IMR-90 (cell line): ENCODE measurements around the gene NKX2-3. TPM values are rescaled to one million over a fixed set of nuclear protein-coding genes. Genes with fewer than 3 reads are reported as not detected.

Source experiments
- ATAC-seq: fragments of 200-7000 bp; cut with Tn5 transposase; 2 replicates; pipeline ENCODE4 v1.9.1; 2020; ENCODE audit warnings: low read depth, mild to moderate bottlenecking, moderate library complexity
- BruUV-seq: library from RNA; stranded (reverse); fragments of 400-500 nt; replicated peaks from 2 replicates; lab custom pipeline; 2021; lab: Mats Ljungman, UMichigan
- CTCF ChIA-PET: fragments of 300-600 bp; formaldehyde crosslinking; extraction: SDS; loops from one replicate; lab custom pipeline; 2021; ENCODE audit warnings: antibody characterized with exemption; lab: Yijun Ruan, JAX
- POLR2A ChIA-PET: fragments of 300-600 bp; sonication (Branson Sonifier 250); formaldehyde crosslinking; loops from one replicate; lab custom pipeline; 2022; ENCODE audit warnings: antibody characterized with exemption; ENCODE audit not compliant: unreplicated experiment; lab: Charles Lee
- DNase-seq: peaks from one replicate; pipeline ENCODE4 v3.0.0; 2013
- H2AFZ ChIP-seq: replicated peaks from 2 replicates; pipeline ENCODE3; 2013; ENCODE audit warnings: low read length, mild to moderate bottlenecking; ENCODE audit not compliant: poor library complexity
- H2AK5ac ChIP-seq: 2 replicates; pipeline ENCODE4 v1.6.1; 2013; ENCODE audit warnings: low read depth, low read length, inconsistent platforms
- H2AK9ac ChIP-seq: replicated peaks from 2 replicates; pipeline ENCODE3; 2013; ENCODE audit warnings: mild to moderate bottlenecking, low read depth, low read length, moderate library complexity; ENCODE audit not compliant: poor library complexity
- H2BK120ac ChIP-seq: 2 replicates; pipeline ENCODE4 v1.6.1; 2013; ENCODE audit warnings: low read depth, low read length, inconsistent platforms
- H2BK15ac ChIP-seq: 3 replicates; pipeline ENCODE4 v1.6.1; 2013; ENCODE audit warnings: low read depth, low read length, inconsistent platforms
- H2BK20ac ChIP-seq: 2 replicates; pipeline ENCODE4 v1.6.1; 2013; ENCODE audit warnings: low read depth, mild to moderate bottlenecking, inconsistent platforms, low read length, moderate library complexity
- H2BK5ac ChIP-seq: 2 replicates; pipeline ENCODE4 v1.6.1; 2013; ENCODE audit warnings: mild to moderate bottlenecking, low read depth, low read length, inconsistent platforms; ENCODE audit not compliant: poor library complexity, severe bottlenecking
- H3K14ac ChIP-seq: replicated peaks from 2 replicates; pipeline ENCODE4 v1.6.1; 2013; ENCODE audit warnings: low read depth, low read length, inconsistent platforms
- H3K18ac ChIP-seq: 2 replicates; pipeline ENCODE4 v1.6.1; 2013; ENCODE audit warnings: low read depth, low read length, control low read depth
- H3K23ac ChIP-seq: 2 replicates; pipeline ENCODE4 v1.6.1; 2013; ENCODE audit warnings: low read depth, low read length, inconsistent platforms
- H3K27ac ChIP-seq: 2 replicates; pipeline ENCODE4 v1.5.1; 2013; ENCODE audit warnings: mild to moderate bottlenecking, control low read depth, low read length; ENCODE audit not compliant: insufficient read depth
- H3K27me3 ChIP-seq: 2 replicates; pipeline ENCODE4 v1.6.1; 2013; ENCODE audit warnings: low read length; ENCODE audit not compliant: control insufficient read depth, insufficient read depth
- H3K36me3 ChIP-seq: 2 replicates; pipeline ENCODE4 v1.6.1; 2013; ENCODE audit warnings: low read length, mixed read lengths; ENCODE audit not compliant: control insufficient read depth, insufficient read depth
- H3K4ac ChIP-seq: 2 replicates; pipeline ENCODE4 v1.6.1; 2013; ENCODE audit warnings: low read depth, low read length, inconsistent platforms
- H3K4me1 ChIP-seq: 2 replicates; pipeline ENCODE4 v1.6.1; 2013; ENCODE audit warnings: low read length, mixed read lengths; ENCODE audit not compliant: control insufficient read depth, insufficient read depth
- H3K4me2 ChIP-seq: 2 replicates; pipeline ENCODE4 v1.6.1; 2013; ENCODE audit warnings: low read depth, mild to moderate bottlenecking, control low read depth, low read length, moderate library complexity
- H3K4me3 ChIP-seq: 2 replicates; pipeline ENCODE4 v1.5.1; 2013; ENCODE audit warnings: low read depth, mild to moderate bottlenecking, control low read depth, low read length, moderate library complexity; ENCODE audit not compliant: insufficient read depth
- H3K56ac ChIP-seq: 2 replicates; pipeline ENCODE4 v1.6.1; 2013; ENCODE audit warnings: low read length, inconsistent platforms; ENCODE audit not compliant: insufficient read depth; ENCODE audit errors: extremely low read depth
- H3K79me1 ChIP-seq, 2 experiments: 2 replicates each; pipeline ENCODE4 v1.6.1; 2013; ENCODE audit warnings: low read length in 2 of 2, inconsistent platforms in 1 of 2, low read depth in 1 of 2
- H3K9ac ChIP-seq: 2 replicates; pipeline ENCODE4 v1.6.1; 2013; ENCODE audit warnings: low read depth, low read length, control low read depth
- H3K9me1 ChIP-seq: 2 replicates; pipeline ENCODE4 v1.6.1; 2013; ENCODE audit warnings: low read length, inconsistent platforms; ENCODE audit not compliant: insufficient read depth
- H3K9me3 ChIP-seq: 2 replicates; pipeline ENCODE4 v1.6.1; 2013; ENCODE audit warnings: low read length; ENCODE audit not compliant: control insufficient read depth, insufficient read depth
- H4K20me1 ChIP-seq: 2 replicates; pipeline ENCODE4 v1.6.1; 2013; ENCODE audit warnings: low read length, inconsistent platforms; ENCODE audit not compliant: insufficient read depth
- H4K5ac ChIP-seq: 2 replicates; pipeline ENCODE4 v1.6.1; 2013; ENCODE audit warnings: mild to moderate bottlenecking, low read depth, low read length, control low read depth
- H4K8ac ChIP-seq, 2 experiments: 2 replicates each; pipeline ENCODE4 v1.6.1; 2013; ENCODE audit warnings: low read depth in 2 of 2, low read length in 2 of 2, control low read depth in 1 of 2, inconsistent platforms in 1 of 2
- H4K91ac ChIP-seq: 2 replicates; pipeline ENCODE4 v1.6.1; 2013; ENCODE audit warnings: low read depth, low read length, inconsistent platforms; ENCODE audit not compliant: insufficient read depth
- BHLHE40 ChIP-seq: fragments of 150-350 bp; IDR thresholded peaks from 2 replicates; pipeline ENCODE4 v1.6.1; 2016; ENCODE audit warnings: mild to moderate bottlenecking, low read depth, low read length
- CEBPB ChIP-seq: IDR thresholded peaks from 2 replicates; pipeline ENCODE4 v1.6.1; 2012; ENCODE audit warnings: low read depth, low read length, improper control_type of control experiment
- CHD1 ChIP-seq: IDR thresholded peaks from 2 replicates; pipeline ENCODE4 v1.6.1; 2012; ENCODE audit warnings: low read depth, low read length, improper control_type of control experiment
- FOS ChIP-seq: fragments of 150-350 bp; IDR thresholded peaks from 2 replicates; pipeline ENCODE4 v1.6.1; 2016; ENCODE audit warnings: low read depth, low read length
- MAFK ChIP-seq: IDR thresholded peaks from 2 replicates; pipeline ENCODE4 v1.6.1; 2012; ENCODE audit warnings: low read depth, low read length, improper control_type of control experiment
- MAZ ChIP-seq: IDR thresholded peaks from 2 replicates; pipeline ENCODE4 v1.6.1; 2012; ENCODE audit warnings: low read depth, mild to moderate bottlenecking, low read length, improper control_type of control experiment, moderate library complexity, borderline replicate concordance
- MXI1 ChIP-seq: IDR thresholded peaks from 2 replicates; pipeline ENCODE4 v1.6.1; 2012; ENCODE audit warnings: low read depth, mild to moderate bottlenecking, low read length, moderate library complexity, borderline replicate concordance
- NFE2L2 ChIP-seq: fragments of 150-350 bp; IDR thresholded peaks from 2 replicates; pipeline ENCODE4 v1.6.1; 2016; ENCODE audit warnings: low read depth, mild to moderate bottlenecking, low read length
- POLR2A ChIP-seq: IDR thresholded peaks from 2 replicates; pipeline ENCODE4 v1.6.1; 2012; ENCODE audit warnings: mild to moderate bottlenecking, low read depth, low read length
- RAD21 ChIP-seq: IDR thresholded peaks from 2 replicates; pipeline ENCODE4 v1.6.1; 2012; ENCODE audit warnings: low read length, improper control_type of control experiment
- RCOR1 ChIP-seq: IDR thresholded peaks from 2 replicates; pipeline ENCODE4 v1.6.1; 2012; ENCODE audit warnings: mild to moderate bottlenecking, low read length, improper control_type of control experiment; ENCODE audit not compliant: insufficient replicate concordance
- RFX5 ChIP-seq: IDR thresholded peaks from 2 replicates; pipeline ENCODE4 v1.8.0; 2012; ENCODE audit warnings: low read depth, mild to moderate bottlenecking, low read length, moderate library complexity
- SMC3 ChIP-seq: fragments of 150-350 bp; IDR thresholded peaks from 2 replicates; pipeline ENCODE4 v1.6.1; 2016; ENCODE audit warnings: low read depth, mild to moderate bottlenecking, antibody characterized with exemption, low read length, moderate library complexity
- WGBS, 2 experiments: methylation state at CpG; one replicate each; pipeline versions ENCODE4 v1.1.5 to v1.1.7; 2013; ENCODE audit warnings: missing lambda C conversion rate in 2 of 2; ENCODE audit not compliant: insufficient read length in 1 of 2; ENCODE audit errors: extremely low coverage in 2 of 2; 5-methylcytosine and 5-hydroxymethylcytosine counted together
- dilution Hi-C: fragments of 300-500 bp; cut with HindIII; formaldehyde crosslinking; loops from one replicate; pipeline ENCODE4 v1.14.3; 2018; ENCODE audit warnings: low sequenced_read_pairs; ENCODE audit not compliant: unreplicated experiment
- in situ Hi-C: fragments of 300-500 bp; cut with MboI; formaldehyde crosslinking; loops from 3 replicates; pipeline ENCODE4 v1.14.3; 2019; ENCODE audit warnings: low sequenced_read_pairs, inconsistent platforms, mixed read lengths
- intact Hi-C: fragments of 100-400 bp; cut with micrococcal nuclease; formaldehyde crosslinking; loops from 2 replicates; pipeline ENCODE4 v1.10.0; 2022
- polyA plus RNA-seq, 3 experiments: library from polyadenylated mRNA; depleted of rRNA; stranded (reverse); fragments of >200 nt; gene quantifications; 2 replicates each; pipeline ENCODE4 v1.2.3, GENCODE V29; 2012; ENCODE audit warnings: low replicate concordance in 1 of 3
- total RNA-seq: library from RNA; depleted of rRNA; stranded (reverse); fragments of >200 nt; gene quantifications from 2 replicates; pipeline ENCODE4 v1.2.3, GENCODE V29; 2012
- TF ChIP-seq, protein P1 (sequence below): fragments of 150-350 bp; IDR thresholded peaks from 2 replicates; pipeline ENCODE4 v1.6.1; 2016; ENCODE audit warnings: low read depth, mild to moderate bottlenecking, low read length, moderate library complexity, borderline replicate concordance
- TF ChIP-seq, protein P2 (sequence below): conservative IDR thresholded peaks from 2 replicates; pipeline ENCODE4 v1.5.1; 2012; ENCODE audit warnings: mild to moderate bottlenecking, low read depth, low read length, improper control_type of control experiment
- TF ChIP-seq, protein P3 (sequence below): fragments of 150-350 bp; IDR thresholded peaks from 2 replicates; pipeline ENCODE4 v1.6.1; 2017; ENCODE audit warnings: mild to moderate bottlenecking, antibody characterized with exemption, low read length, low read depth

The NKX2-3 gene
- total and polyA plus RNA-seq, 2 of the 4 experiments (the other 2 are of a cell fraction), result not detected

DNA sequence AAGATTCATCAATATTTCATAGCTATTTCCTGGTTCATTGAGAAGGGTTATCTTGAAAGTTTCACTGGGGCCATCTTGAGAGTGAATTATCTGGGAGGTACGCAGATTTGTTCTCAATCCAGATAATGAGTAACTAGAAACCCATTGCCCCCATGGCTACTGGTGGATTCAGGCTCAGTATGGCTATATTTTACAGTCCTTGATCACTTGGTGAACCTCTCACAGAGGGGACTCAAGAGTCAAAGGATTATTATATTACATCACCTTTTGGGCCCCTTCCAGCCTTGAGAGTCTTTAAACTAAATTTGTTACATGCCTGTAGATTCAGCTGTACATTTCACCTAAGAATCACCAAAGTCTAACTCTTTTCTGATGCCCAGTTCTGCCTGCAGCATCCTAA, 11.6 kb downstream of the NKX2-3 start:
- Histone ChIP-seq H3K27ac (no peak overlapping the region), H2BK120ac (no peak overlapping the region), H4K5ac (no peak overlapping the region), H2BK5ac (no peak overlapping the region), H3K9me1 (no peaks in the 10 kb centered on the region), H2AFZ (no peak overlapping the region), H3K18ac (no peak overlapping the region), H3K14ac (no peak overlapping the region), H3K27me3 (peaks cover 59% of the 10 kb centered on the region), H2BK15ac (no peak overlapping the region), H3K4me3 (no peak overlapping the region), H2AK5ac (no peak overlapping the region), H3K4me1 (no peaks in the 10 kb centered on the region), H3K4me2 (no peak overlapping the region), H3K56ac (no peak overlapping the region), H3K9ac (no peak overlapping the region), H3K9me3 (no peaks in the 10 kb centered on the region; the same call in none of the 2 replicates), H2AK9ac (no peak overlapping the region), H3K23ac (no peak overlapping the region), H3K79me1 (no peaks in the 10 kb centered on the region), H4K8ac (no peak overlapping the region), H2BK20ac (no peak overlapping the region), H3K4ac (no peak overlapping the region), H4K20me1 (no peaks in the 10 kb centered on the region), H3K36me3 (no peaks in the 10 kb centered on the region), H4K91ac (no peak overlapping the region)
- no TSS peak for BruUV-seq
- ATAC-seq (no peak), DNase-seq (no peak)
- in situ Hi-C loops (no loop called here), dilution Hi-C loops (no loop called here), intact Hi-C loops (no loop called here)
- POLR2A ChIA-PET, result no interaction called here
- TF ChIP-seq, protein P1, sequence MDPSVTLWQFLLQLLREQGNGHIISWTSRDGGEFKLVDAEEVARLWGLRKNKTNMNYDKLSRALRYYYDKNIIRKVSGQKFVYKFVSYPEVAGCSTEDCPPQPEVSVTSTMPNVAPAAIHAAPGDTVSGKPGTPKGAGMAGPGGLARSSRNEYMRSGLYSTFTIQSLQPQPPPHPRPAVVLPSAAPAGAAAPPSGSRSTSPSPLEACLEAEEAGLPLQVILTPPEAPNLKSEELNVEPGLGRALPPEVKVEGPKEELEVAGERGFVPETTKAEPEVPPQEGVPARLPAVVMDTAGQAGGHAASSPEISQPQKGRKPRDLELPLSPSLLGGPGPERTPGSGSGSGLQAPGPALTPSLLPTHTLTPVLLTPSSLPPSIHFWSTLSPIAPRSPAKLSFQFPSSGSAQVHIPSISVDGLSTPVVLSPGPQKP, result no peak
- no peak for TF ChIP-seq CHD1
- TF ChIP-seq BHLHE40, result no peak
- no peak for TF ChIP-seq FOS
- no peak for TF ChIP-seq RFX5
- no peak for TF ChIP-seq POLR2A
- TF ChIP-seq MAZ, result no peak
- no peak for TF ChIP-seq RCOR1
- no peak for TF ChIP-seq SMC3
- TF ChIP-seq, protein P2, sequence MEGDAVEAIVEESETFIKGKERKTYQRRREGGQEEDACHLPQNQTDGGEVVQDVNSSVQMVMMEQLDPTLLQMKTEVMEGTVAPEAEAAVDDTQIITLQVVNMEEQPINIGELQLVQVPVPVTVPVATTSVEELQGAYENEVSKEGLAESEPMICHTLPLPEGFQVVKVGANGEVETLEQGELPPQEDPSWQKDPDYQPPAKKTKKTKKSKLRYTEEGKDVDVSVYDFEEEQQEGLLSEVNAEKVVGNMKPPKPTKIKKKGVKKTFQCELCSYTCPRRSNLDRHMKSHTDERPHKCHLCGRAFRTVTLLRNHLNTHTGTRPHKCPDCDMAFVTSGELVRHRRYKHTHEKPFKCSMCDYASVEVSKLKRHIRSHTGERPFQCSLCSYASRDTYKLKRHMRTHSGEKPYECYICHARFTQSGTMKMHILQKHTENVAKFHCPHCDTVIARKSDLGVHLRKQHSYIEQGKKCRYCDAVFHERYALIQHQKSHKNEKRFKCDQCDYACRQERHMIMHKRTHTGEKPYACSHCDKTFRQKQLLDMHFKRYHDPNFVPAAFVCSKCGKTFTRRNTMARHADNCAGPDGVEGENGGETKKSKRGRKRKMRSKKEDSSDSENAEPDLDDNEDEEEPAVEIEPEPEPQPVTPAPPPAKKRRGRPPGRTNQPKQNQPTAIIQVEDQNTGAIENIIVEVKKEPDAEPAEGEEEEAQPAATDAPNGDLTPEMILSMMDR, result no peak
- TF ChIP-seq, protein P3, sequence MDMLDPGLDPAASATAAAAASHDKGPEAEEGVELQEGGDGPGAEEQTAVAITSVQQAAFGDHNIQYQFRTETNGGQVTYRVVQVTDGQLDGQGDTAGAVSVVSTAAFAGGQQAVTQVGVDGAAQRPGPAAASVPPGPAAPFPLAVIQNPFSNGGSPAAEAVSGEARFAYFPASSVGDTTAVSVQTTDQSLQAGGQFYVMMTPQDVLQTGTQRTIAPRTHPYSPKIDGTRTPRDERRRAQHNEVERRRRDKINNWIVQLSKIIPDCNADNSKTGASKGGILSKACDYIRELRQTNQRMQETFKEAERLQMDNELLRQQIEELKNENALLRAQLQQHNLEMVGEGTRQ, result no peak
- TF ChIP-seq NFE2L2, result no peak
- TF ChIP-seq MAFK, result no peak
- no peak for TF ChIP-seq MXI1
- no peak for TF ChIP-seq RAD21
- TF ChIP-seq CEBPB, result no peak
- CTCF ChIA-PET, result no interaction called here
- no CpG with 5 or more reads among the region's 1 CpG for WGBS, 2 experiments
